H1 (cell line): ENCODE results near the gene RTKN. TPM values are rescaled to one million over a fixed set of nuclear protein-coding genes. Genes with fewer than 3 reads are reported as not detected.

Experiments used
- ASH2L ChIP-seq: fragments of 200-600, 300-600 bp; sonication (generic); IDR thresholded peaks from one replicate; pipeline ENCODE4 v1.7.1; 2017; ENCODE audit warnings: low read length
- BACH1 ChIP-seq: IDR thresholded peaks from 2 replicates; pipeline ENCODE4 v1.6.1; 2012; ENCODE audit warnings: low read length, improper control_type of control experiment
- BCL11A ChIP-seq, 2 experiments: IDR thresholded peaks; one replicate each; pipeline ENCODE4 v1.6.1; 2011; ENCODE audit warnings: low read depth in 2 of 2, low read length in 2 of 2, mild to moderate bottlenecking in 2 of 2
- BRCA1 ChIP-seq: IDR thresholded peaks from 2 replicates; pipeline ENCODE4 v1.6.1; 2012; ENCODE audit warnings: low read depth, low read length, improper control_type of control experiment
- CBX8 ChIP-seq: fragments of 300-800, 300-1000 bp; sonication (generic); IDR thresholded peaks from 2 replicates; pipeline ENCODE4 v1.7.1; 2016; ENCODE audit warnings: low read depth, low read length, borderline replicate concordance
- CHD1 ChIP-seq: IDR thresholded peaks from 2 replicates; pipeline ENCODE4 v1.6.1; 2012; ENCODE audit warnings: low read depth, low read length, improper control_type of control experiment
- CREB1 ChIP-seq: IDR thresholded peaks from 2 replicates; pipeline ENCODE4 v1.6.1; 2012; ENCODE audit warnings: inconsistent platforms
- EGR1 ChIP-seq: IDR thresholded peaks from 2 replicates; pipeline ENCODE4 v1.6.1; 2011; ENCODE audit warnings: low read depth, low read length, borderline replicate concordance
- EZH2 ChIP-seq: fragments of 200-600 bp; sonication (generic); IDR thresholded peaks from 2 replicates; pipeline ENCODE4 v1.7.1; 2012; ENCODE audit warnings: low read depth, mild to moderate bottlenecking, moderate library complexity, low read length, inconsistent platforms; ENCODE audit not compliant: severe bottlenecking
- JUN ChIP-seq: IDR thresholded peaks from 2 replicates; pipeline ENCODE4 v1.6.1; 2011; ENCODE audit warnings: low read depth, mild to moderate bottlenecking, improper control_type of control experiment, low read length
- JUND ChIP-seq: IDR thresholded peaks from 2 replicates; pipeline ENCODE4 v1.6.1; 2011; ENCODE audit warnings: mild to moderate bottlenecking, improper control_type of control experiment, low read length
- KDM4A ChIP-seq: IDR thresholded peaks from one replicate; pipeline ENCODE4 v1.7.1; 2012; ENCODE audit warnings: low read depth, mild to moderate bottlenecking, moderate library complexity, low read length, inconsistent platforms; ENCODE audit not compliant: severe bottlenecking
- KDM5A ChIP-seq: fragments of 200-600 bp; IDR thresholded peaks from 2 replicates; pipeline ENCODE4 v1.7.1; 2012; ENCODE audit warnings: mild to moderate bottlenecking, low read length, inconsistent platforms, mixed read lengths
- MAFK ChIP-seq: IDR thresholded peaks from 2 replicates; pipeline ENCODE4 v1.6.1; 2012; ENCODE audit warnings: low read depth, mild to moderate bottlenecking, improper control_type of control experiment, low read length
- NANOG ChIP-seq: IDR thresholded peaks from 2 replicates; pipeline ENCODE4 v1.6.1; 2011; ENCODE audit warnings: low read length, low read depth, mild to moderate bottlenecking, inconsistent platforms; ENCODE audit not compliant: insufficient read depth, poor library complexity, severe bottlenecking
- PHF8 ChIP-seq: fragments of 200-600 bp; sonication (generic); conservative IDR thresholded peaks from 2 replicates; pipeline ENCODE4 v1.7.1; 2012; ENCODE audit warnings: low read depth, mild to moderate bottlenecking, inconsistent platforms, low read length, moderate library complexity
- POLR2A ChIP-seq, 2 experiments: IDR thresholded peaks; 1 replicate in 1 of 2; 2 replicates in 1 of 2; pipeline ENCODE4 v1.6.1; 2011; ENCODE audit warnings: low read depth in 2 of 2, low read length in 2 of 2, mild to moderate bottlenecking in 2 of 2; ENCODE audit errors: control extremely low read depth in 1 of 2
- POU5F1 ChIP-seq: IDR thresholded peaks from 2 replicates; pipeline ENCODE4 v1.6.1; 2011; ENCODE audit warnings: low read depth, mild to moderate bottlenecking, low read length, moderate library complexity
- SIX5 ChIP-seq: IDR thresholded peaks from 2 replicates; pipeline ENCODE4 v1.6.1; 2011; ENCODE audit warnings: mild to moderate bottlenecking, low read depth, low read length
- SP4 ChIP-seq: IDR thresholded peaks from 2 replicates; pipeline ENCODE4 v1.6.1; 2012; ENCODE audit warnings: low read length, inconsistent platforms
- ZNF274 ChIP-seq: IDR thresholded peaks from 2 replicates; pipeline ENCODE4 v1.7.0; 2012; ENCODE audit warnings: low read length, borderline replicate concordance; ENCODE audit errors: extremely low read depth
- polyA plus RNA-seq, 7 experiments: library from polyadenylated mRNA; depleted of rRNA in 3 of 7; stranded (reverse) in 5 of 7; unstranded in 2 of 7; fragments of >200 nt in 5 of 7; fragments of 200-250 nt in 2 of 7; gene quantifications; 1 replicate in 5 of 7; 2 replicates in 1 of 7; 4 replicates in 1 of 7; pipeline versions ENCODE4 v1.2.1 to v1.2.3, GENCODE V29; 2011 to 2013; ENCODE audit warnings: missing spikeins in 2 of 7, mixed read lengths in 2 of 7
- total RNA-seq: library from RNA; stranded (reverse); fragmentation: NEBNext Ultra II Directional; extraction: Animal tissue kit (Norgen Biotek cat#: 25700); gene quantifications from 2 replicates; pipeline ENCODE4 v1.2.1, GENCODE V29; 2021
- TF ChIP-seq, protein P1 (sequence below): IDR thresholded peaks from 2 replicates; pipeline ENCODE4 v1.6.1; 2011; ENCODE audit warnings: low read depth, mild to moderate bottlenecking, low read length; ENCODE audit not compliant: insufficient read depth
- TF ChIP-seq, protein P2 (sequence below): IDR thresholded peaks from 2 replicates; pipeline ENCODE4 v1.6.1; 2012; ENCODE audit warnings: low read length, inconsistent platforms
- TF ChIP-seq, protein P3 (sequence below): IDR thresholded peaks from 2 replicates; pipeline ENCODE4 v1.6.1; 2012; ENCODE audit warnings: inconsistent platforms

Gene RTKN
- total and polyA plus RNA-seq, 2 of the 8 experiments (the other 6 are each of a cell fraction or from before 2014, with no cell fraction given) = 40.2 to 54.1 TPM

DNA sequence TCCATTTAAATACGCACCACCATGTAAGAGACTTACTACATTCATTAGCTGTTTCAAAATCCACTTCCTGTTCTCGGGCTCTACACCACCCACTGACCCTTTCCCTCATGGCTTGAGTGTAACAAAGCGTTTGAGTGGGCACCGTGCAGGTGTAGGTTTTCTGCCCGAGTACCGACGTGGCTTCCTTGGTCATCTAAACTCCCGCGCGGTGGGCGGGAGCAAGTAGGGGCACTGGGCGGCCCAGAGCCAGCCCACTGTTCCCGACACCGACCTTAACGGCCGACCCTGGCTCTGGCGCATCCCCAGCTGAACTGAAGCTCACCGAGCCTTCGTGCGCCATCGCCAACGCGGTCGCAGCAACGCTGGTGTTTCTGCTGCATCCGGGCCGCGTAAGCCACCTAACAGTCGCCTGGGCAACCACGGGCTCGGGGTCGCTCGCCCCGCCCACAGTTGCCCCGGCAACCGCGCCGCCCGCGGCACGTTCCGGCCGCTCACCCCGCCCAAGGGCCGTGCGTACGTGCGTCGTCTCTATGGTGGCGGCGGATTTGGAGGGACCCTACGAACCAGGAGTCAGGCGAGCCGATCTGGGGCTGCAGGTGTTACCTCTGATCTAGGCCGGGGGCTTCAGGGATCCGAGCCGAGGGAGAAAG, 20.4 kb downstream of the RTKN start, which contains the start of the genes C2orf81 and WDR54 (continued):
- TF ChIP-seq CREB1 (peak; percentile 79), BACH1 (no peak), ZNF274 (no peak), CHD1 (no peak), POU5F1 (no peak), KDM5A (no peak), NANOG (no peak), JUND (no peak), BRCA1 (no peak), SP4 (no peak), PHF8 (peak; percentile 65), EZH2 (no peak), POLR2A (IDR thresholded peaks at IDR 0.05; ENCODE audit: control extremely low read depth in 1 of 2, low read depth in 2 of 2, low read length in 2 of 2) (peak in 1 of 2 experiments; percentile 92; a peak in 2 of 3 replicates), EGR1 (0 out of 2 replicates have a peak, but pooled peaks have one; percentile 29), MAFK (no peak), JUN (no peak), BCL11A (IDR thresholded peaks at IDR 0.05; ENCODE audit: low read depth in 2 of 2, low read length in 2 of 2) (no peak), CBX8 (no peak), KDM4A (peak; percentile 14), SIX5 (no peak), ASH2L (peak; percentile 86)
- TF ChIP-seq, protein P1, sequence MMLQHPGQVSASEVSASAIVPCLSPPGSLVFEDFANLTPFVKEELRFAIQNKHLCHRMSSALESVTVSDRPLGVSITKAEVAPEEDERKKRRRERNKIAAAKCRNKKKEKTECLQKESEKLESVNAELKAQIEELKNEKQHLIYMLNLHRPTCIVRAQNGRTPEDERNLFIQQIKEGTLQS = no peak
- TF ChIP-seq, protein P2, sequence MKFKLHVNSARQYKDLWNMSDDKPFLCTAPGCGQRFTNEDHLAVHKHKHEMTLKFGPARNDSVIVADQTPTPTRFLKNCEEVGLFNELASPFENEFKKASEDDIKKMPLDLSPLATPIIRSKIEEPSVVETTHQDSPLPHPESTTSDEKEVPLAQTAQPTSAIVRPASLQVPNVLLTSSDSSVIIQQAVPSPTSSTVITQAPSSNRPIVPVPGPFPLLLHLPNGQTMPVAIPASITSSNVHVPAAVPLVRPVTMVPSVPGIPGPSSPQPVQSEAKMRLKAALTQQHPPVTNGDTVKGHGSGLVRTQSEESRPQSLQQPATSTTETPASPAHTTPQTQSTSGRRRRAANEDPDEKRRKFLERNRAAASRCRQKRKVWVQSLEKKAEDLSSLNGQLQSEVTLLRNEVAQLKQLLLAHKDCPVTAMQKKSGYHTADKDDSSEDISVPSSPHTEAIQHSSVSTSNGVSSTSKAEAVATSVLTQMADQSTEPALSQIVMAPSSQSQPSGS = peak; percentile 47; the same call in 1 of the 2 replicates
- TF ChIP-seq, protein P3, sequence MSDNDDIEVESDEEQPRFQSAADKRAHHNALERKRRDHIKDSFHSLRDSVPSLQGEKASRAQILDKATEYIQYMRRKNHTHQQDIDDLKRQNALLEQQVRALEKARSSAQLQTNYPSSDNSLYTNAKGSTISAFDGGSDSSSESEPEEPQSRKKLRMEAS = peak; percentile 95
